GM23338 (cell line): ENCODE results near the gene PRRX1. TPM values are rescaled to one million over a fixed set of nuclear protein-coding genes. Genes with fewer than 3 reads are reported as not detected.

Experiments
- ATAC-seq: fragments of 200-7000 bp; cut with Tn5 transposase; 3 replicates; pipeline ENCODE4 v1.9.1; 2020
- DNase-seq: peaks from one replicate; pipeline ENCODE4 v3.0.0-alpha.2; 2015; ENCODE audit warnings: low spot score
- H2AFZ ChIP-seq: fragments of 200-600 bp; sonication (generic); 2 replicates; pipeline ENCODE4 v1.8.0; 2016; ENCODE audit warnings: antibody characterized with exemption, mild to moderate bottlenecking, moderate library complexity
- H3F3A ChIP-seq: fragments of 200-600 bp; sonication (generic); replicated peaks from 2 replicates; pipeline ENCODE4 v1.8.0; 2017; ENCODE audit warnings: antibody characterized with exemption, mixed run types, low read depth
- H3K27ac ChIP-seq: fragments of 200-600 bp; sonication (generic); 2 replicates; pipeline ENCODE4 v1.6.1; 2016; ENCODE audit warnings: low read depth
- H3K27me3 ChIP-seq: fragments of 200-600 bp; sonication (generic); 2 replicates; pipeline ENCODE4 v1.8.0; 2016; ENCODE audit warnings: mild to moderate bottlenecking, mixed run types, moderate library complexity; ENCODE audit not compliant: insufficient read depth
- H3K36me3 ChIP-seq: fragments of 200-600 bp; sonication (generic); 2 replicates; pipeline ENCODE4 v1.8.0; 2016; ENCODE audit warnings: mild to moderate bottlenecking; ENCODE audit not compliant: insufficient read depth
- H3K4me1 ChIP-seq: fragments of 200-600 bp; sonication (generic); 2 replicates; pipeline ENCODE4 v1.8.0; 2016; ENCODE audit warnings: mild to moderate bottlenecking, moderate library complexity; ENCODE audit not compliant: insufficient read depth
- H3K4me2 ChIP-seq: fragments of 200-600 bp; sonication (generic); 2 replicates; pipeline ENCODE4 v1.7.1; 2017; ENCODE audit warnings: mixed run types
- H3K4me3 ChIP-seq: fragments of 200-600 bp; sonication (generic); 2 replicates; pipeline ENCODE4 v1.6.1; 2016; ENCODE audit warnings: mixed run types
- H3K79me2 ChIP-seq: fragments of 200-600 bp; sonication (generic); replicated peaks from 2 replicates; pipeline ENCODE4 v1.8.0; 2017; ENCODE audit warnings: mild to moderate bottlenecking; ENCODE audit not compliant: insufficient read depth
- H3K9me2 ChIP-seq: fragments of 200-600 bp; sonication (generic); 2 replicates; pipeline ENCODE4 v1.8.0; 2017; ENCODE audit not compliant: insufficient read depth
- H4K20me1 ChIP-seq: fragments of 200-600 bp; sonication (generic); replicated peaks from 2 replicates; pipeline ENCODE4 v1.8.0; 2017; ENCODE audit warnings: mild to moderate bottlenecking; ENCODE audit not compliant: insufficient read depth
- H3K27ac Mint-ChIP-seq: 2 replicates; pipeline ENCODE4 v1.8.0; 2020; ENCODE audit warnings: inconsistent platforms, mild to moderate bottlenecking, moderate library complexity, mixed read lengths
- H3K27me3 Mint-ChIP-seq: 3 replicates; pipeline ENCODE4 v1.8.0; 2022; ENCODE audit warnings: low read depth, mild to moderate bottlenecking, moderate library complexity, mixed read lengths, inconsistent platforms; ENCODE audit not compliant: insufficient read depth, poor library complexity
- H3K36me3 Mint-ChIP-seq: 3 replicates; pipeline ENCODE4 v1.8.0; 2021; ENCODE audit warnings: low read depth, mild to moderate bottlenecking, inconsistent platforms, moderate library complexity, mixed read lengths
- H3K4me1 Mint-ChIP-seq: 3 replicates; pipeline ENCODE4 v1.8.0; 2020; ENCODE audit warnings: mild to moderate bottlenecking, inconsistent platforms, mixed read lengths
- H3K4me3 Mint-ChIP-seq: 3 replicates; pipeline ENCODE4 v1.8.0; 2021; ENCODE audit warnings: moderate library complexity, mild to moderate bottlenecking, inconsistent platforms, mixed read lengths
- H3K9me3 Mint-ChIP-seq: 3 replicates; pipeline ENCODE4 v1.8.0; 2020; ENCODE audit warnings: moderate library complexity, mild to moderate bottlenecking, inconsistent platforms, mixed read lengths
- CREB1 ChIP-seq: fragments of 250-450 bp; sonication (Bioruptor Pico); IDR thresholded peaks from 2 replicates; pipeline ENCODE4 v1.5.0; 2020; ENCODE audit warnings: low read depth, mild to moderate bottlenecking, moderate library complexity
- EZH2 ChIP-seq: fragments of 200-600 bp; sonication (generic); IDR thresholded peaks from one replicate; pipeline ENCODE4 v1.8.0; 2017; ENCODE audit warnings: antibody characterized with exemption, mild to moderate bottlenecking, low read depth; ENCODE audit not compliant: unreplicated experiment
- EZH2phosphoT487 ChIP-seq: fragments of 200-600 bp; sonication (generic); IDR thresholded peaks from one replicate; pipeline ENCODE4 v1.8.1; 2018; ENCODE audit warnings: antibody characterized with exemption; ENCODE audit not compliant: unreplicated experiment
- JUNB ChIP-seq: IDR thresholded peaks from one replicate; pipeline ENCODE4 v1.6.1; 2016; ENCODE audit warnings: antibody characterized with exemption; ENCODE audit not compliant: unreplicated experiment
- NANOG ChIP-seq: IDR thresholded peaks from 2 replicates; pipeline ENCODE4 v1.6.1; 2016; ENCODE audit warnings: antibody characterized with exemption, borderline replicate concordance
- POLR2AphosphoS5 ChIP-seq: IDR thresholded peaks from 2 replicates; pipeline ENCODE4 v1.6.1; 2016; ENCODE audit warnings: antibody characterized with exemption, low read depth
- STAT1 ChIP-seq: IDR thresholded peaks from one replicate; pipeline ENCODE4 v1.6.1; 2016; ENCODE audit warnings: antibody characterized with exemption; ENCODE audit not compliant: unreplicated experiment
- ZNF114 ChIP-seq: fragments of 250-450 bp; sonication (Bioruptor Pico); IDR thresholded peaks from 2 replicates; pipeline ENCODE4 v1.5.0; 2020; ENCODE audit warnings: mild to moderate bottlenecking, moderate library complexity
- ZNF331 ChIP-seq: fragments of 250-450 bp; sonication (Bioruptor Pico); IDR thresholded peaks from 2 replicates; pipeline ENCODE4 v1.5.0; 2020; ENCODE audit warnings: low read depth, mild to moderate bottlenecking, moderate library complexity
- polyA plus RNA-seq: library from polyadenylated mRNA; unstranded; fragments of >200 nt; fragmentation: Nextera tagmentation; extraction: Ambion mirVana; gene quantifications from 2 replicates; pipeline ENCODE4 v1.2.1, GENCODE V29; 2016
- total RNA-seq: library from RNA; depleted of rRNA; stranded (reverse); fragments of >200 nt; shearing (Covaris generic); gene quantifications from 2 replicates; pipeline ENCODE4 v1.2.3, GENCODE V29; 2014
- TF ChIP-seq, protein P1 (sequence below): fragments of 250-450 bp; sonication (Bioruptor Pico); IDR thresholded peaks from 2 replicates; pipeline ENCODE4 v1.5.0; 2020; ENCODE audit warnings: mild to moderate bottlenecking, moderate library complexity
- TF ChIP-seq, protein P2 (sequence below), 2 experiments: fragments of 200-600 bp in 1 of 2; sonication (generic) in 1 of 2; conservative IDR thresholded peaks; 2 replicates each; pipeline versions ENCODE4 v1.5.1 to v1.6.1; 2016 to 2017; ENCODE audit warnings: antibody characterized with exemption in 2 of 2, low read depth in 2 of 2, mild to moderate bottlenecking in 2 of 2, moderate library complexity in 1 of 2
- TF ChIP-seq, protein P3 (sequence below): IDR thresholded peaks from one replicate; pipeline ENCODE4 v1.6.1; 2018; ENCODE audit warnings: antibody characterized with exemption; ENCODE audit not compliant: unreplicated experiment
- TF ChIP-seq, protein P4 (sequence below): IDR thresholded peaks from 2 replicates; pipeline ENCODE4 v1.6.1; 2016; ENCODE audit warnings: antibody characterized with exemption

PRRX1 gene
- total and polyA plus RNA-seq, 2 experiments from 2014 or later: 0.58 TPM; not detected in 1

DNA sequence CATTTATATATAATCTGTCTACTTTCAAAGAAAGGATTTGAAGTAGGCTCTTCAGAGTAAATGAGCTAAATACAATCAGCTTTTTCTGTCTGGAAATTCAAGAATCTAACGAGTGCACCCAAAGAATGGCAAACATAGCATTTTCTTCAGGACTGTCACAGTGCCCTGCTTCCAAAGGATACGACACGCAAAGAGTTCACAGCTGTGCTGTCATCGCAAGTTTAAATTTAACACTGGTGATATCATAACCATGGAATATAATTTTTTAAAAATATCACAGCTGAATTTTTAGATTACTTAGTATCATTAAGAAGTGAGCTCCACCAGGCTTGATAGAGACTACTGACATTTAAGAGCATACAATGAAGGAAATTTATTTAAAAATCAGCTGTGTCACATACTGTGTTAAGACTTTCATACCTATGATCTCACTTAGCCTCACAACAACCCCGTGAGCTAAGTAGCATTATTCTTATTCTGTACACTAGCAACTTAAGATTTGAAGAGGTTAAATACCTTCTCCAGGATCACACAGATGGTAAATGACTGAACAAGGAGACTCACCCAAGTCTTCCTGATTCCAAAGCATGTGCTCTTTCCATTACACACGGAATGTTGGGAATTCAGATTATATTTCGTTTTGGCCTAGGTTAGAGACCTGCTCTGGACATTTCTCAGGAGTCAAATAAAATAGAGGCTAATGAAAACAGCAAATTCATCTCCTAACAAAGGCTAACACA is 46.2 kb upstream of the PRRX1 start:
- no peak overlapping the region for H3K4me3 Mint-ChIP-seq
- Histone ChIP-seq H2AFZ (no peak overlapping the region), H3K4me2 (no peak overlapping the region), H3K4me1 (no peaks in the 10 kb centered on the region), H4K20me1 (no peaks in the 10 kb centered on the region), H3K36me3 (no peaks in the 10 kb centered on the region), H3K4me3 (no peak overlapping the region), H3K27me3 (no peaks in the 10 kb centered on the region), H3K27ac (no peak overlapping the region), H3K79me2 (no peaks in the 10 kb centered on the region), H3K9me2 (no peaks in the 10 kb centered on the region; the same call in 1 of the 2 replicates), H3F3A (no peaks in the 10 kb centered on the region)
- ATAC-seq (no peak), DNase-seq (no peak)
- peaks cover 3% of the 10 kb centered on the region; the same call in 2 of the 3 replicates for H3K9me3 Mint-ChIP-seq
- H3K27me3 Mint-ChIP-seq: peaks cover 3% of the 10 kb centered on the region
- no peak for TF ChIP-seq EZH2
- TF ChIP-seq JUNB: no peak
- no peak for TF ChIP-seq ZNF114
- no peak for TF ChIP-seq NANOG
- TF ChIP-seq CREB1 (CRISPR knock-in tag): no peak
- TF ChIP-seq, protein P1, sequence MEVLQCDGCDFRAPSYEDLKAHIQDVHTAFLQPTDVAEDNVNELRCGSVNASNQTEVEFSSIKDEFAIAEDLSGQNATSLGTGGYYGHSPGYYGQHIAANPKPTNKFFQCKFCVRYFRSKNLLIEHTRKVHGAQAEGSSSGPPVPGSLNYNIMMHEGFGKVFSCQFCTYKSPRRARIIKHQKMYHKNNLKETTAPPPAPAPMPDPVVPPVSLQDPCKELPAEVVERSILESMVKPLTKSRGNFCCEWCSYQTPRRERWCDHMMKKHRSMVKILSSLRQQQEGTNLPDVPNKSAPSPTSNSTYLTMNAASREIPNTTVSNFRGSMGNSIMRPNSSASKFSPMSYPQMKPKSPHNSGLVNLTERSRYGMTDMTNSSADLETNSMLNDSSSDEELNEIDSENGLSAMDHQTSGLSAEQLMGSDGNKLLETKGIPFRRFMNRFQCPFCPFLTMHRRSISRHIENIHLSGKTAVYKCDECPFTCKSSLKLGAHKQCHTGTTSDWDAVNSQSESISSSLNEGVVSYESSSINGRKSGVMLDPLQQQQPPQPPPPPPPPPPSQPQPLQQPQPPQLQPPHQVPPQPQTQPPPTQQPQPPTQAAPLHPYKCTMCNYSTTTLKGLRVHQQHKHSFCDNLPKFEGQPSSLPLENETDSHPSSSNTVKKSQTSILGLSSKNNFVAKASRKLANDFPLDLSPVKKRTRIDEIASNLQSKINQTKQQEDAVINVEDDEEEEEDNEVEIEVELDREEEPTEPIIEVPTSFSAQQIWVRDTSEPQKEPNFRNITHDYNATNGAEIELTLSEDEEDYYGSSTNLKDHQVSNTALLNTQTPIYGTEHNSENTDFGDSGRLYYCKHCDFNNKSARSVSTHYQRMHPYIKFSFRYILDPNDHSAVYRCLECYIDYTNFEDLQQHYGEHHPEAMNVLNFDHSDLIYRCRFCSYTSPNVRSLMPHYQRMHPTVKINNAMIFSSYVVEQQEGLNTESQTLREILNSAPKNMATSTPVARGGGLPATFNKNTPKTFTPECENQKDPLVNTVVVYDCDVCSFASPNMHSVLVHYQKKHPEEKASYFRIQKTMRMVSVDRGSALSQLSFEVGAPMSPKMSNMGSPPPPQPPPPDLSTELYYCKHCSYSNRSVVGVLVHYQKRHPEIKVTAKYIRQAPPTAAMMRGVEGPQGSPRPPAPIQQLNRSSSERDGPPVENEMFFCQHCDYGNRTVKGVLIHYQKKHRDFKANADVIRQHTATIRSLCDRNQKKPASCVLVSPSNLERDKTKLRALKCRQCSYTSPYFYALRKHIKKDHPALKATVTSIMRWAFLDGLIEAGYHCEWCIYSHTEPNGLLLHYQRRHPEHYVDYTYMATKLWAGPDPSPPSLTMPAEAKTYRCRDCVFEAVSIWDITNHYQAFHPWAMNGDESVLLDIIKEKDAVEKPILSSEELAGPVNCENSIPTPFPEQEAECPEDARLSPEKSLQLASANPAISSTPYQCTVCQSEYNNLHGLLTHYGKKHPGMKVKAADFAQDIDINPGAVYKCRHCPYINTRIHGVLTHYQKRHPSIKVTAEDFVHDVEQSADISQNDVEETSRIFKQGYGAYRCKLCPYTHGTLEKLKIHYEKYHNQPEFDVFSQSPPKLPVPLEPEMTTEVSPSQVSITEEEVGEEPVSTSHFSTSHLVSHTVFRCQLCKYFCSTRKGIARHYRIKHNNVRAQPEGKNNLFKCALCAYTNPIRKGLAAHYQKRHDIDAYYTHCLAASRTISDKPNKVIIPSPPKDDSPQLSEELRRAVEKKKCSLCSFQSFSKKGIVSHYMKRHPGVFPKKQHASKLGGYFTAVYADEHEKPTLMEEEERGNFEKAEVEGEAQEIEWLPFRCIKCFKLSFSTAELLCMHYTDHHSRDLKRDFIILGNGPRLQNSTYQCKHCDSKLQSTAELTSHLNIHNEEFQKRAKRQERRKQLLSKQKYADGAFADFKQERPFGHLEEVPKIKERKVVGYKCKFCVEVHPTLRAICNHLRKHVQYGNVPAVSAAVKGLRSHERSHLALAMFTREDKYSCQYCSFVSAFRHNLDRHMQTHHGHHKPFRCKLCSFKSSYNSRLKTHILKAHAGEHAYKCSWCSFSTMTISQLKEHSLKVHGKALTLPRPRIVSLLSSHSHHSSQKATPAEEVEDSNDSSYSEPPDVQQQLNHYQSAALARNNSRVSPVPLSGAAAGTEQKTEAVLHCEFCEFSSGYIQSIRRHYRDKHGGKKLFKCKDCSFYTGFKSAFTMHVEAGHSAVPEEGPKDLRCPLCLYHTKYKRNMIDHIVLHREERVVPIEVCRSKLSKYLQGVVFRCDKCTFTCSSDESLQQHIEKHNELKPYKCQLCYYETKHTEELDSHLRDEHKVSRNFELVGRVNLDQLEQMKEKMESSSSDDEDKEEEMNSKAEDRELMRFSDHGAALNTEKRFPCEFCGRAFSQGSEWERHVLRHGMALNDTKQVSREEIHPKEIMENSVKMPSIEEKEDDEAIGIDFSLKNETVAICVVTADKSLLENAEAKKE: no peak
- TF ChIP-seq POLR2AphosphoS5: no peak
- TF ChIP-seq STAT1: no peak
- TF ChIP-seq, protein P2, sequence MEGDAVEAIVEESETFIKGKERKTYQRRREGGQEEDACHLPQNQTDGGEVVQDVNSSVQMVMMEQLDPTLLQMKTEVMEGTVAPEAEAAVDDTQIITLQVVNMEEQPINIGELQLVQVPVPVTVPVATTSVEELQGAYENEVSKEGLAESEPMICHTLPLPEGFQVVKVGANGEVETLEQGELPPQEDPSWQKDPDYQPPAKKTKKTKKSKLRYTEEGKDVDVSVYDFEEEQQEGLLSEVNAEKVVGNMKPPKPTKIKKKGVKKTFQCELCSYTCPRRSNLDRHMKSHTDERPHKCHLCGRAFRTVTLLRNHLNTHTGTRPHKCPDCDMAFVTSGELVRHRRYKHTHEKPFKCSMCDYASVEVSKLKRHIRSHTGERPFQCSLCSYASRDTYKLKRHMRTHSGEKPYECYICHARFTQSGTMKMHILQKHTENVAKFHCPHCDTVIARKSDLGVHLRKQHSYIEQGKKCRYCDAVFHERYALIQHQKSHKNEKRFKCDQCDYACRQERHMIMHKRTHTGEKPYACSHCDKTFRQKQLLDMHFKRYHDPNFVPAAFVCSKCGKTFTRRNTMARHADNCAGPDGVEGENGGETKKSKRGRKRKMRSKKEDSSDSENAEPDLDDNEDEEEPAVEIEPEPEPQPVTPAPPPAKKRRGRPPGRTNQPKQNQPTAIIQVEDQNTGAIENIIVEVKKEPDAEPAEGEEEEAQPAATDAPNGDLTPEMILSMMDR (conservative IDR thresholded peaks at IDR 0.05; ENCODE audit: low read depth in 2 of 2): no peak
- TF ChIP-seq, protein P3, sequence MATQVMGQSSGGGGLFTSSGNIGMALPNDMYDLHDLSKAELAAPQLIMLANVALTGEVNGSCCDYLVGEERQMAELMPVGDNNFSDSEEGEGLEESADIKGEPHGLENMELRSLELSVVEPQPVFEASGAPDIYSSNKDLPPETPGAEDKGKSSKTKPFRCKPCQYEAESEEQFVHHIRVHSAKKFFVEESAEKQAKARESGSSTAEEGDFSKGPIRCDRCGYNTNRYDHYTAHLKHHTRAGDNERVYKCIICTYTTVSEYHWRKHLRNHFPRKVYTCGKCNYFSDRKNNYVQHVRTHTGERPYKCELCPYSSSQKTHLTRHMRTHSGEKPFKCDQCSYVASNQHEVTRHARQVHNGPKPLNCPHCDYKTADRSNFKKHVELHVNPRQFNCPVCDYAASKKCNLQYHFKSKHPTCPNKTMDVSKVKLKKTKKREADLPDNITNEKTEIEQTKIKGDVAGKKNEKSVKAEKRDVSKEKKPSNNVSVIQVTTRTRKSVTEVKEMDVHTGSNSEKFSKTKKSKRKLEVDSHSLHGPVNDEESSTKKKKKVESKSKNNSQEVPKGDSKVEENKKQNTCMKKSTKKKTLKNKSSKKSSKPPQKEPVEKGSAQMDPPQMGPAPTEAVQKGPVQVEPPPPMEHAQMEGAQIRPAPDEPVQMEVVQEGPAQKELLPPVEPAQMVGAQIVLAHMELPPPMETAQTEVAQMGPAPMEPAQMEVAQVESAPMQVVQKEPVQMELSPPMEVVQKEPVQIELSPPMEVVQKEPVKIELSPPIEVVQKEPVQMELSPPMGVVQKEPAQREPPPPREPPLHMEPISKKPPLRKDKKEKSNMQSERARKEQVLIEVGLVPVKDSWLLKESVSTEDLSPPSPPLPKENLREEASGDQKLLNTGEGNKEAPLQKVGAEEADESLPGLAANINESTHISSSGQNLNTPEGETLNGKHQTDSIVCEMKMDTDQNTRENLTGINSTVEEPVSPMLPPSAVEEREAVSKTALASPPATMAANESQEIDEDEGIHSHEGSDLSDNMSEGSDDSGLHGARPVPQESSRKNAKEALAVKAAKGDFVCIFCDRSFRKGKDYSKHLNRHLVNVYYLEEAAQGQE: no peak
- TF ChIP-seq, protein P4, sequence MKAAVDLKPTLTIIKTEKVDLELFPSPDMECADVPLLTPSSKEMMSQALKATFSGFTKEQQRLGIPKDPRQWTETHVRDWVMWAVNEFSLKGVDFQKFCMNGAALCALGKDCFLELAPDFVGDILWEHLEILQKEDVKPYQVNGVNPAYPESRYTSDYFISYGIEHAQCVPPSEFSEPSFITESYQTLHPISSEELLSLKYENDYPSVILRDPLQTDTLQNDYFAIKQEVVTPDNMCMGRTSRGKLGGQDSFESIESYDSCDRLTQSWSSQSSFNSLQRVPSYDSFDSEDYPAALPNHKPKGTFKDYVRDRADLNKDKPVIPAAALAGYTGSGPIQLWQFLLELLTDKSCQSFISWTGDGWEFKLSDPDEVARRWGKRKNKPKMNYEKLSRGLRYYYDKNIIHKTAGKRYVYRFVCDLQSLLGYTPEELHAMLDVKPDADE: no peak
- no peak for TF ChIP-seq ZNF331 (CRISPR knock-in tag)
- TF ChIP-seq EZH2phosphoT487: no peak
- H3K36me3 Mint-ChIP-seq: no peaks in the 10 kb centered on the region
- H3K4me1 Mint-ChIP-seq: peaks cover 2% of the 10 kb centered on the region; the same call in 1 of the 3 replicates
- no peak overlapping the region for H3K27ac Mint-ChIP-seq
